Measurements from ENCODE around the gene BTNL2. TPM values are rescaled to one million over a fixed set of nuclear protein-coding genes. Genes with fewer than 3 reads are reported as not detected.

The BTNL2 gene
- total and polyA plus RNA-seq, 2 donors (not counting 3 experiments of a cell fraction or from before 2014, with no cell fraction given), result not detected

DNA sequence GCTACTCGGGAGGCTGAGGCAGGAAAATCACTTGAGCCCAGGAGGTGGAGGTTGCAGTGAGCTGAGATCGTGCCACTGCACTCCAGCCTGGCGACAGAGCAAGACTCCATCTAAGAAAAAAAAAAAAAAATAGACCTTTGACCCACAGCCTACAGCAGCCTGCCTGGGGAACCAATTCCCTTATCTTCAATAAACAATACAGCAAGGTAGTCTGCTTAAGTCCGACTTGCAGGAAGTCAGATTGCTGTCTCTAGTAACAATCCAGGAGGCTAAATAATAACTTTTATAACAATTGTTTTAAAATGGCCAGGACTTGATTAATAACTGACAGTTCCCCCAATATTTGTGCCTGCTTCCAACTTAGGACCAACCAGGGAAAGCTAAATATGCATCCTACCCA, 19.4 kb upstream of the BTNL2 start:
- TF ChIP-seq EZH2 (IDR thresholded peaks at IDR 0.05; ENCODE audit: borderline replicate concordance, low read depth, low read length, severe bottlenecking), result no peak
- no peak for TF ChIP-seq FOS (IDR thresholded peaks at IDR 0.05; ENCODE audit: borderline replicate concordance, insufficient read depth, low read length)
- no peak for TF ChIP-seq MAX (IDR thresholded peaks at IDR 0.05; ENCODE audit: insufficient read depth, insufficient read length)
- no peak overlapping the region for H3K27ac ChIP-seq (ENCODE audit: insufficient read depth, low read depth, low read length)
- intact Hi-C loops (cut with micrococcal nuclease) (no loop called here), dilution Hi-C loops (cut with MboI; ENCODE audit: extremely low pct_ligation_motif_present, low sequenced_read_pairs) (no loop called here)
- H4K20me1 ChIP-seq (replicated peaks; ENCODE audit: control insufficient read depth, extremely low read depth, insufficient read depth, low read length), result no peaks in the 10 kb centered on the region
- H3K36me3 ChIP-seq (ENCODE audit: control insufficient read depth in 2 of 2, extremely low read depth in 1 of 2, insufficient read depth in 2 of 2, low read length in 2 of 2), result no peaks in the 10 kb centered on the region
- H3K79me2 ChIP-seq (ENCODE audit: control insufficient read depth, insufficient read depth, low read length), result no peaks in the 10 kb centered on the region
- H3K4me1 ChIP-seq (ENCODE audit: control insufficient read depth, extremely low read depth, insufficient read depth, low read length), result no peaks in the 10 kb centered on the region
- CTCF ChIA-PET, result interaction anchor here (0.6 to 2.4 kb wide), 5 partner anchors 196 to 442 kb away, joined by 3 to 6 read pairs (median 4); no protein-coding TSS in a partner anchor
- no peak for FAIRE-seq
- no peak overlapping the region for H3K4me2 ChIP-seq (ENCODE audit: insufficient read depth, low read length)
- POLR2A ChIA-PET, result no interaction called here
- no TSS peak for BruUV-seq (replicated peaks)
- peaks cover 13 to 15% of the 10 kb centered on the region in 2 experiments for H3K27me3 ChIP-seq (ENCODE audit: control insufficient read depth in 2 of 2, insufficient read depth in 2 of 2, low read length in 2 of 2)
- no peak overlapping the region for H2AFZ ChIP-seq (ENCODE audit: low read depth, low read length)
- no peak overlapping the region for H3K9ac ChIP-seq (replicated peaks; ENCODE audit: extremely low read depth, insufficient read depth, low read length)
- DNase-seq (ENCODE audit: low read depth, low spot score), result no peak
- H3K9me3 ChIP-seq (replicated peaks; ENCODE audit: control insufficient read depth, insufficient read depth, low read length), result no peaks in the 10 kb centered on the region
- H3K4me3 ChIP-seq (replicated peaks in 1 of 3; ENCODE audit: insufficient read depth in 1 of 3, low read depth in 1 of 3, low read length in 3 of 3), result no peak overlapping the region
- H3K9me1 ChIP-seq (replicated peaks; ENCODE audit: control insufficient read depth, extremely low read depth, insufficient read depth, low read length), result no peaks in the 10 kb centered on the region

GRCh38 chr6:32424589-32425300, 17.8 kb upstream of the BTNL2 start:
- DNase-seq (ENCODE audit: low read depth, low spot score), result no peak
- no peak overlapping the region for H3K4me3 ChIP-seq (replicated peaks in 1 of 3; ENCODE audit: insufficient read depth in 1 of 3, low read depth in 1 of 3, low read length in 3 of 3)
- H3K4me1 ChIP-seq (ENCODE audit: control insufficient read depth, extremely low read depth, insufficient read depth, low read length), result no peaks in the 10 kb centered on the region
- FAIRE-seq, result no peak
- H2AFZ ChIP-seq (ENCODE audit: low read depth, low read length), result no peak overlapping the region
- no peaks in the 10 kb centered on the region for H3K79me2 ChIP-seq (ENCODE audit: control insufficient read depth, insufficient read depth, low read length)
- no peak overlapping the region for H3K9ac ChIP-seq (replicated peaks; ENCODE audit: extremely low read depth, insufficient read depth, low read length)
- H4K20me1 ChIP-seq (replicated peaks; ENCODE audit: control insufficient read depth, extremely low read depth, insufficient read depth, low read length), result no peaks in the 10 kb centered on the region
- intact Hi-C loops (cut with micrococcal nuclease) (no loop called here), dilution Hi-C loops (cut with MboI; ENCODE audit: extremely low pct_ligation_motif_present, low sequenced_read_pairs) (loop anchor here (25.0 kb wide), 1 partner anchor 162 kb away; no protein-coding TSS in a partner anchor)
- no peak overlapping the region for H3K27ac ChIP-seq (ENCODE audit: insufficient read depth, low read depth, low read length)
- TF ChIP-seq POLR2AphosphoS5 (IDR thresholded peaks at IDR 0.05; ENCODE audit: insufficient read depth, low read depth, low read length), result no peak
- TF ChIP-seq FOS (IDR thresholded peaks at IDR 0.05; ENCODE audit: borderline replicate concordance, insufficient read depth, low read length), result no peak
- TF ChIP-seq CTCF (IDR thresholded peaks at IDR 0.05; ENCODE audit: extremely low read depth in 1 of 2, insufficient read depth in 1 of 2, low read depth in 1 of 2, low read length in 2 of 2), result no peak
- TF ChIP-seq EZH2 (IDR thresholded peaks at IDR 0.05; ENCODE audit: borderline replicate concordance, low read depth, low read length, severe bottlenecking), result no peak
- no peak for TF ChIP-seq MYC (IDR thresholded peaks at IDR 0.05; ENCODE audit: low read depth, low read length)
- no peak for TF ChIP-seq JUN (IDR thresholded peaks at IDR 0.05; ENCODE audit: borderline replicate concordance, insufficient read depth, insufficient read length, low read depth)
- TF ChIP-seq MAX (IDR thresholded peaks at IDR 0.05; ENCODE audit: insufficient read depth, insufficient read length), result no peak
- TF ChIP-seq GATA2 (IDR thresholded peaks at IDR 0.05; ENCODE audit: insufficient read depth, insufficient read length, low read depth, low read length), result no peak
- TF ChIP-seq POLR2A (IDR thresholded peaks at IDR 0.05; ENCODE audit: low read depth, low read length), result no peak
- no TSS peak for BruUV-seq (replicated peaks)
- H3K36me3 ChIP-seq (ENCODE audit: control insufficient read depth in 2 of 2, extremely low read depth in 1 of 2, insufficient read depth in 2 of 2, low read length in 2 of 2), result no peaks in the 10 kb centered on the region
- H3K9me3 ChIP-seq (replicated peaks; ENCODE audit: control insufficient read depth, insufficient read depth, low read length), result no peaks in the 10 kb centered on the region
- ChIA-PET CTCF (interaction anchor here (0.8 to 2.7 kb wide), 8 partner anchors 10 to 443 kb away, joined by 3 to 15 read pairs (median 4); no protein-coding TSS in a partner anchor), POLR2A (no interaction called here)
- H3K27me3 ChIP-seq (ENCODE audit: control insufficient read depth in 2 of 2, insufficient read depth in 2 of 2, low read length in 2 of 2), result peaks cover 21 to 25% of the 10 kb centered on the region in 2 experiments
- H3K4me2 ChIP-seq (ENCODE audit: insufficient read depth, low read length), result no peak overlapping the region
- H3K9me1 ChIP-seq (replicated peaks; ENCODE audit: control insufficient read depth, extremely low read depth, insufficient read depth, low read length), result no peaks in the 10 kb centered on the region
